Stimulated activated CD4-positive, alpha-beta T cell treated with anti-CD3 and anti-CD28 coated beads, Interleukin-12 subunit alpha, Interleukin-12 subunit beta, amount 100 ng/mL, for 24 hours (primary cell): Measurements from ENCODE around the gene GTPBP10.

Source experiments
- DNase-seq, 2 experiments: peaks; one replicate each; pipeline ENCODE4 v3.0.0-alpha.2; 2020; ENCODE audit warnings: low read depth in 2 of 2

Gene GTPBP10

DNA sequence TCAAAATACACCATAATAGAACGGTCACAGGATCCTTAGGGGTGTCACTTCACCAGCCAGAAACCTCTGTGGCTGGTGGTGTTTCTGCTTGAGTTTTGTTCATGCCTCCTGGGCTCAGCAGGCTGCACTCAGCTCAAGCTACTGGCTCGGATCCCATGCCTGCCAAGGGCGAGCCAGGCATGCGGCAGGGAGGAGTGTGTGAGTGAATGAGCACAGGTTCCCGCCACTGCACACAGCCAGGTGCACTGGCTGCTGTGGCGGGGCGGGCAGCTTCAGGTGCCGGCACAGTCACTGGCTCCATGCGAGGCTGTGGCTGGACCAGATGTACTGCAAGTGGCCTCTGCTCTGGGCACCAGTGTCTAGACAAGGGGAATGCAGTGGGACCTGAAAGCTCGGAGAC lies 86.2 kb downstream of the GTPBP10 start:
- no peak for DNase-seq

DNA sequence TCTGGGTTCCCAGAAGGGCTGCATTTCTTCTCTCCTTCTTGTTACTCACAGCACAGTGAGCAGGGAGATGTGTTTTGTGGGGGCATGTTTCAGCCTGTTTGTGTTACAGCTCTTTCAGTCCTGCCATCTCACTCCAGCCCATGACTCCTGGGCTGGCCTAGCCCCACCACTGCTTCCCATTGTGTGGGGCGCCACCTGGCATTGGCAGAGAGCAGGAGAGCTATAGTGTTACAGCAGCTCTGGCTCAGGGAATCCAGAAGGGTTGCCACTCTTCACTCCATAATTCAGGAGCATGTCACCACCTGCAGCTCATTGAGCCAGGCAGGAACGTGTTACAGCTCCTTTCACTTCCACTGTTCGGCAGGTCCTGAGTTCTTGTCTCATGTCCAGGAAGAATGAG lies 86.7 kb downstream of the GTPBP10 start:
- DNase-seq: no peak
